Stimulated activated memory B cell treated with anti-CD40 and anti-IgM and Interleukin-4, amounts not matched to agents 10 μg/mL and 1 μg/mL and 100 μg/mL, for 72 hours (primary cell): ENCODE measurements around the gene UBR4.
"Not testable (repeated sequence)": the region's sequence is repeated elsewhere in the genome, so short reads cannot be mapped to it uniquely, and the experiment has no call there.

Experiments
- ATAC-seq: fragments of 150-1000 bp; cut with Tn5 transposase; 2 replicates; pipeline ENCODE4 v1.10.0; 2021
- H3K27ac Mint-ChIP-seq: one replicate; pipeline ENCODE4 v1.8.0; 2022; ENCODE audit warnings: mild to moderate bottlenecking, mixed read lengths
- H3K27me3 Mint-ChIP-seq: one replicate; pipeline ENCODE4 v1.8.0; 2022; ENCODE audit warnings: mixed read lengths
- H3K36me3 Mint-ChIP-seq: one replicate; pipeline ENCODE4 v1.8.0; 2022; ENCODE audit warnings: mixed read lengths
- H3K4me1 Mint-ChIP-seq: one replicate; pipeline ENCODE4 v1.8.0; 2022; ENCODE audit warnings: mixed read lengths
- H3K4me3 Mint-ChIP-seq: one replicate; pipeline ENCODE4 v1.8.0; 2022; ENCODE audit warnings: mild to moderate bottlenecking, moderate library complexity, mixed read lengths
- H3K9me3 Mint-ChIP-seq: one replicate; pipeline ENCODE4 v1.8.0; 2022; ENCODE audit warnings: mixed read lengths

UBR4 gene

GRCh38 chr1:19182223-19182622 lies 27.8 kb downstream of the UBR4 start:
- Mint-ChIP-seq H3K4me3 (no peak overlapping the region), H3K27ac (no peak overlapping the region), H3K4me1 (peaks cover 9% of the 10 kb centered on the region), H3K36me3 (peaks cover 76% of the 10 kb centered on the region), H3K27me3 (no peaks in the 10 kb centered on the region), H3K9me3 (no peaks in the 10 kb centered on the region)
- ATAC-seq: no peak

- peaks cover 82% of the 10 kb centered on the region for H3K36me3 Mint-ChIP-seq
- not testable (repeated sequence) for H3K9me3 Mint-ChIP-seq, H3K4me1 Mint-ChIP-seq, H3K27ac Mint-ChIP-seq, ATAC-seq, H3K27me3 Mint-ChIP-seq, H3K4me3 Mint-ChIP-seq
These were observed 29.8 kb downstream of the UBR4 start for GRCh38 chr1:19180265-19180657.

- Mint-ChIP-seq H3K4me3 (no peak overlapping the region), H3K27me3 (no peaks in the 10 kb centered on the region), H3K4me1 (no peaks in the 10 kb centered on the region), H3K36me3 (peaks cover 79% of the 10 kb centered on the region), H3K27ac (no peak overlapping the region), H3K9me3 (no peaks in the 10 kb centered on the region)
- no peak for ATAC-seq
These were observed 30.3 kb downstream of the UBR4 start for GRCh38 chr1:19179597-19180264.

GRCh38 chr1:19178734-19179398 lies 31.2 kb downstream of the UBR4 start:
- no peak overlapping the region for H3K4me3 Mint-ChIP-seq
- ATAC-seq: no peak
- no peaks in the 10 kb centered on the region for H3K4me1 Mint-ChIP-seq
- no peaks in the 10 kb centered on the region for H3K27me3 Mint-ChIP-seq
- no peaks in the 10 kb centered on the region for H3K9me3 Mint-ChIP-seq
- H3K36me3 Mint-ChIP-seq: peaks cover 80% of the 10 kb centered on the region
- no peak overlapping the region for H3K27ac Mint-ChIP-seq

- no peaks in the 10 kb centered on the region for H3K27me3 Mint-ChIP-seq
- no peaks in the 10 kb centered on the region for H3K9me3 Mint-ChIP-seq
- no peak overlapping the region for H3K4me3 Mint-ChIP-seq
- no peak overlapping the region for H3K27ac Mint-ChIP-seq
- H3K4me1 Mint-ChIP-seq: no peaks in the 10 kb centered on the region
- ATAC-seq: no peak
- peaks cover 77% of the 10 kb centered on the region for H3K36me3 Mint-ChIP-seq
These were observed 32.3 kb downstream of the UBR4 start for GRCh38 chr1:19177811-19178210.

- Mint-ChIP-seq H3K4me1 (peaks cover 14% of the 10 kb centered on the region), H3K36me3 (peaks cover 80% of the 10 kb centered on the region), H3K27ac (peak overlapping the region; percentile 81), H3K4me3 (no peak overlapping the region), H3K27me3 (no peaks in the 10 kb centered on the region), H3K9me3 (no peaks in the 10 kb centered on the region)
- ATAC-seq: peak; percentile 27
These were observed 40.4 kb downstream of the UBR4 start for GRCh38 chr1:19169642-19170041.

GRCh38 chr1:19167140-19167539 lies 42.9 kb downstream of the UBR4 start:
- no peaks in the 10 kb centered on the region for H3K9me3 Mint-ChIP-seq
- no peak overlapping the region for H3K4me3 Mint-ChIP-seq
- H3K36me3 Mint-ChIP-seq: peaks cover 86% of the 10 kb centered on the region
- no peak overlapping the region for H3K27ac Mint-ChIP-seq
- peaks cover 14% of the 10 kb centered on the region for H3K4me1 Mint-ChIP-seq
- no peak for ATAC-seq
- H3K27me3 Mint-ChIP-seq: no peaks in the 10 kb centered on the region

GRCh38 chr1:19166066-19166465 lies 44.0 kb downstream of the UBR4 start:
- ATAC-seq: no peak
- Mint-ChIP-seq H3K4me3 (no peak overlapping the region), H3K4me1 (peaks cover 14% of the 10 kb centered on the region), H3K27me3 (no peaks in the 10 kb centered on the region), H3K27ac (no peak overlapping the region), H3K9me3 (no peaks in the 10 kb centered on the region), H3K36me3 (peaks cover 88% of the 10 kb centered on the region)

- H3K9me3 Mint-ChIP-seq: no peaks in the 10 kb centered on the region
- peaks cover 90% of the 10 kb centered on the region for H3K36me3 Mint-ChIP-seq
- no peak overlapping the region for H3K4me3 Mint-ChIP-seq
These were observed 44.6 kb downstream of the UBR4 start for GRCh38 chr1:19165501-19165900.

GRCh38 chr1:19164274-19165015 lies 45.6 kb downstream of the UBR4 start:
- Mint-ChIP-seq H3K27ac (no peak overlapping the region), H3K4me1 (peaks cover 4% of the 10 kb centered on the region), H3K4me3 (no peak overlapping the region), H3K36me3 (peaks cover 91% of the 10 kb centered on the region), H3K9me3 (no peaks in the 10 kb centered on the region), H3K27me3 (no peaks in the 10 kb centered on the region)
- no peak for ATAC-seq

More at GRCh38 chr1:19165501-19165900, 44.6 kb downstream of the UBR4 start:
- no peak overlapping the region for H3K27ac Mint-ChIP-seq
- ATAC-seq: no peak
- H3K4me1 Mint-ChIP-seq: peaks cover 14% of the 10 kb centered on the region
- no peaks in the 10 kb centered on the region for H3K27me3 Mint-ChIP-seq

- no peak overlapping the region for H3K27ac Mint-ChIP-seq
- no peaks in the 10 kb centered on the region for H3K27me3 Mint-ChIP-seq
- H3K9me3 Mint-ChIP-seq: no peaks in the 10 kb centered on the region
- no peak for ATAC-seq
- H3K4me3 Mint-ChIP-seq: no peak overlapping the region
- no peaks in the 10 kb centered on the region for H3K4me1 Mint-ChIP-seq
- peaks cover 85% of the 10 kb centered on the region for H3K36me3 Mint-ChIP-seq
These were observed 46.8 kb downstream of the UBR4 start for GRCh38 chr1:19163261-19163660.

- Mint-ChIP-seq H3K36me3 (peaks cover 79% of the 10 kb centered on the region), H3K4me3 (no peak overlapping the region), H3K27me3 (no peaks in the 10 kb centered on the region), H3K4me1 (no peaks in the 10 kb centered on the region), H3K27ac (no peak overlapping the region), H3K9me3 (no peaks in the 10 kb centered on the region)
- no peak for ATAC-seq
These were observed 49.2 kb downstream of the UBR4 start for GRCh38 chr1:19160831-19161230.

- no peak for ATAC-seq
- Mint-ChIP-seq H3K27me3 (no peaks in the 10 kb centered on the region), H3K9me3 (no peaks in the 10 kb centered on the region), H3K4me1 (no peaks in the 10 kb centered on the region), H3K4me3 (no peak overlapping the region), H3K36me3 (peaks cover 81% of the 10 kb centered on the region), H3K27ac (no peak overlapping the region)
These were observed 52.4 kb downstream of the UBR4 start for GRCh38 chr1:19157653-19158052.

GRCh38 chr1:19156676-19157075 lies 53.4 kb downstream of the UBR4 start:
- no peaks in the 10 kb centered on the region for H3K9me3 Mint-ChIP-seq
- no peak overlapping the region for H3K27ac Mint-ChIP-seq
- ATAC-seq: no peak
- H3K4me1 Mint-ChIP-seq: no peaks in the 10 kb centered on the region
- H3K36me3 Mint-ChIP-seq: peaks cover 82% of the 10 kb centered on the region
- H3K4me3 Mint-ChIP-seq: no peak overlapping the region
- no peaks in the 10 kb centered on the region for H3K27me3 Mint-ChIP-seq

GRCh38 chr1:19154876-19155275 lies 55.2 kb downstream of the UBR4 start:
- peak overlapping the region; percentile 35 for H3K27ac Mint-ChIP-seq
- H3K4me1 Mint-ChIP-seq: no peaks in the 10 kb centered on the region
- ATAC-seq: no peak
- H3K36me3 Mint-ChIP-seq: peaks cover 82% of the 10 kb centered on the region
- no peak overlapping the region for H3K4me3 Mint-ChIP-seq
- H3K9me3 Mint-ChIP-seq: no peaks in the 10 kb centered on the region
- H3K27me3 Mint-ChIP-seq: no peaks in the 10 kb centered on the region

GRCh38 chr1:19153169-19153568 lies 56.9 kb downstream of the UBR4 start:
- Mint-ChIP-seq H3K36me3 (peaks cover 91% of the 10 kb centered on the region), H3K9me3 (no peaks in the 10 kb centered on the region), H3K27ac (no peak overlapping the region), H3K4me1 (no peaks in the 10 kb centered on the region), H3K4me3 (no peak overlapping the region), H3K27me3 (no peaks in the 10 kb centered on the region)
- no peak for ATAC-seq
